NCI-H526 (cell line): ENCODE measurements around the gene RASL10A.

Experiments
- DNase-seq, 2 experiments: peaks; one replicate each; lab custom pipeline; 2025; lab: John Stamatoyannopoulos, UW

RASL10A gene

GRCh38 chr22:29268511-29269229 lies 46.8 kb downstream of the RASL10A start:
- DNase-seq, result no peak

- peak; percentile 84 to 92 for DNase-seq
These were observed 47.5 kb downstream of the RASL10A start, which contains the start of the genes EWSR1 and RHBDD3 for GRCh38 chr22:29267858-29268510. EWSR1 (plus strand) TSS chr22:29268268; CDS start chr22:29268337, 69 bp downstream. RHBDD3 (minus strand) TSS chr22:29267981; CDS start chr22:29265626, 2,355 bp downstream.

DNA sequence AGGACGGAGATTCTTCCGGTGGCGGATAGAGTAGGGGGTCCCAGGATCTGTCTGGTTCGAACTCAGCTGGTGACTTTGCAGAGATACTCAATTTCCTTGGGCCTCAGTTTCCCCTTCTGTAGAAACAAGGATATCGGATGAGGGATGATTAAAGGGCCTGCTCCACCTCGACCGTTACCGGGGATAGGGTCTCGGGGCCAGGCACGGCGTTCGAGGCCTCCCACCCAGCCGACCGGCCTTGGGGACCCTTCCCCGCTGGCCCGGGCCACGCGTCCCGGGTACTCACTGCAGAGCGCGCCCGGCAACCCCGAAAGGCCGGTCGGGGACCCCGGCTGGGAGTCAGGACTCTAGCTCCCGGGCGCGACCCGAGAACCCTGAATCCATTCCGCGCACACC lies 48.0 kb downstream of the RASL10A start:
- DNase-seq, result no peak

DNA sequence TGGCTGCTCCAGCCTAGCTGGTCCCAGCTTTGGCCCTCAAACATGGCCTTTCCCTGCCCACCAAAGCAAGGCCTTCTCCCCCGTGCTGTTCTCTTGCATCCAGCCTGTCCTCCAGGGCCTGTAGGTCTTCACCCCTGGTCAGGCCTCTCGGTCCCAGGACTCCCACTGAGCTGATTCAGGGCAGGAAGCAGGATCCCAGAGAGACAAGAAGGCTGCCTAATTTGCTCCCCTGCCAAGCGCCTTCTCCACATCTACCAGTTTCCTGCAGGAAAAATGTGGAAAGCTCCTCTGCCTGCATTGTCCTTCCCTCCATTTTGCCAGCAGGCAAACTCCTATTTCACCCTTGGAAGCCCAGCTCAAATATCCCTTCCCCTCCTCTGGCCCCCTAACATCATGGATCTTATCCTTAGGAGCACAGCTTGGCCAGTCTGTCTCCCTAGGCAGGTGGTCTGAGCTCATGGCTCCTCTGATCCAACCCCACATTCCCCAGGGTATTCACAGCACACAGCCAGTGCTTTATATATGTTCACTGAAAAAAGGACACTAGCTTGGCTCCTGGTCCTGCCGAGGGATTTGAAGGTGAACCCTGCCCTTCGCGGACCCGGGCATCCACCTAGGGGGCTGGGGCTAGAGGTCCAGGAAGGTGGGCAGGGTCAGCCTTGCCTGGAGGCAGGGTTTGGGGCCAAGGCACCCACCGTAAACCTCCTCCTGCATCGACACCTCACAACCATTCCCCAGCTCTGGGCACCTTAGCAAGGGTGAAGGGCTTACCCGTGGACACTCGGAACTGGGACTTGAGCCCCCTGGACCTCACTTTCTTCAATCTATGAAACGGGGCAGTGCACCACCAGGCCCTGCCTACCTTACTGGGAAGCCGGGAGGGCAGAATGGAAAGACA lies 48.7 kb downstream of the RASL10A start:
- no peak for DNase-seq

GRCh38 chr22:29265929-29266328 lies 49.6 kb downstream of the RASL10A start:
- DNase-seq, result no peak

- DNase-seq, result no peak
These were observed 50.2 kb downstream of the RASL10A start for GRCh38 chr22:29265305-29265704.

DNA sequence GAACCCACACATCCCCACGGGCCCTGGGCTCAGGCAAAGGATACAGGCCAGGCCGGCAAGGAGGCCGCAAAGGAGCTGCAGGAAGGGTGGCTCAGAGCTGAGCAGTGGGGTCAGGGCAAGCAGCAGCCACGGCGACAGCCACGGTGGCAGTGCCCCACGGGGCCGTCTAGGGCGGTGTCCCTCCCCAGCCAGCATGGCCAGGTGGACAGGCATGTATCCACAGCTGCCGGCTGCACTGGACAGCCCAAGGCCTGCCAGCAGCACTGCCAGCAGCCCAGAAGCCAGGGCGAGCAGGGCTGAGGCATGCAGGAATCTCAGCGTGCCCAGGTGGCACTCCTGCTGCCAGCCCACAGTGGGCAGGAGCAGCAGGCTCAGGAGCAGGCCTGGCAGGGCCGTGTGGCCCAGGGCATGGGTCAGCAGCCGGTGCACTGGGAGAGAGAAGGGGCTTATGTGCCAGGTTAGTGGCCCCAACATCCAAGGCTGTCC lies 51.7 kb downstream of the RASL10A start:
- DNase-seq, result no peak
